HG03066 (cell line): ENCODE data around the gene KLK7.

Experiments
- ATAC-seq: cut with Tn5 transposase; IDR thresholded peaks from one replicate; pipeline ENCODE4 v1.9.1; 2021; ENCODE audit warnings: low read depth; ENCODE audit not compliant: unreplicated experiment

Gene KLK7

GRCh38 chr19:50983625-50984292, at the start of gene KLK7:
TSS of gene KLK7 (minus strand) at chr19:50983917. CDS start at chr19:50982399, 1,518 bp downstream.
- ATAC-seq: no peak

GRCh38 chr19:51031880-51032225, 48.1 kb upstream of the KLK7 start:
- ATAC-seq: no peak

- ATAC-seq: no peak
Measured at GRCh38 chr19:51031220-51031879, 47.6 kb upstream of the KLK7 start.

DNA sequence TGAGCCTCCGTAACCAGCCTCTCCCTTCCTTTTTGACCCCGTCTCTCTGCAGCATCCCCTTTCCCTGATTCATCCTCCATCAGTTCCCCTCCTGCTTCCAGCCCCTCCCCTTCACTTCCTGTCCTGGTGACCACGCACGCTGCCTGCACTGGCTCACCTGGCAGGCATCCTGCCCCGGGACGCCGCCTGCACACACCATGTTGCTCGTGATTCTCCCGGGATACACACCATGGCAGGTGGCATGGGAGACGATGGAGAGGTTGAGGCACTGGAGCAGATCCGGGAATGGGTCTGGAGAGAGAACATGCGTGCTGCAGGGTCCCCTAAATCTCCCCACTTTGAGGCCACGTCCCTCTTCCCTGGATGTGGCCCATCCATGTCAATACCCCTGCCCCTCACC, 46.9 kb upstream of the KLK7 start:
- ATAC-seq: no peak

GRCh38 chr19:51029718-51030117, 46.0 kb upstream of the KLK7 start:
- no peak for ATAC-seq

GRCh38 chr19:51027873-51028272, 44.2 kb upstream of the KLK7 start:
- ATAC-seq: no peak

GRCh38 chr19:51027126-51027806, 43.5 kb upstream of the KLK7 start:
- ATAC-seq: no peak

DNA sequence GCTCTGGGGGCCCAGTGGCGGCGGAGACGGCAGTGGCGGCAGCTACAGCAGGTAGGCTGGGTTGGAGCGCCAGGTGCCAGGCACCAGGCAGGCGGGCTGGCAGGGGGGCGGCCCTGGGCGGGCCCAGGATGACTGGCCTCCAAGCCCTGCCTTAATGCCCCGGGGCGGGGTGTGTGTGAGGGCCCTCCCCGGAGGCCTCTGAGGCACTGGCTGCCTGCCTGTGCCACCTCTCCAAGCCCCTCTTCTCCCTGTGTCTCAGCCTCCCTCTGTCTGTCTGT, 42.8 kb upstream of the KLK7 start, which contains the start of gene KLK11:
Gene KLK11 (minus strand): TSS at position 63 of the 278 bp plus-strand sequence. CDS start 985 bp downstream, outside the sequence.
- no peak for ATAC-seq

GRCh38 chr19:51025809-51026553, 42.3 kb upstream of the KLK7 start:
- no peak for ATAC-seq

DNA sequence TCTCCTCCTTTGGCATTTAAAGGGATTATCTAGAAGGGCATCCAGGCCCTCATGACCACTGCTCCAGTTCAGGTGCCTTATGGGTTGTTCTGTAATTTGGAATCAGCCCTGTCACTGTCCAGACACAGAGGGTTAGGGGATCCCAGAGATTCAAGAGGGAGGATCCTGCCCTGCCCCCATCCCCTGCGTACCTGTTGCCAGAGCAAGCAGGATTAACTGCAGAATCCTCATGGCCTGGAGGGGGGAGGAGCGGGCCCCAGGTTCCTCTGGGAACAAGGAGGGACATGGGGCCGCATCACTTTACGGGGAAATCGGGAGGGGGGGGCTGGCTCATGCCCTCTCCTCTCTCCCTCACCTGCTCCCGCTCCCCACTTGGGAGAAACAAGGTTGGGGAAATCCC, 41.7 kb upstream of the KLK7 start:
- no peak for ATAC-seq

- no peak for ATAC-seq
Measured at GRCh38 chr19:51024924-51025323, 41.2 kb upstream of the KLK7 start.

- no peak for ATAC-seq
Measured at GRCh38 chr19:51023946-51024345, 40.2 kb upstream of the KLK7 start.

DNA sequence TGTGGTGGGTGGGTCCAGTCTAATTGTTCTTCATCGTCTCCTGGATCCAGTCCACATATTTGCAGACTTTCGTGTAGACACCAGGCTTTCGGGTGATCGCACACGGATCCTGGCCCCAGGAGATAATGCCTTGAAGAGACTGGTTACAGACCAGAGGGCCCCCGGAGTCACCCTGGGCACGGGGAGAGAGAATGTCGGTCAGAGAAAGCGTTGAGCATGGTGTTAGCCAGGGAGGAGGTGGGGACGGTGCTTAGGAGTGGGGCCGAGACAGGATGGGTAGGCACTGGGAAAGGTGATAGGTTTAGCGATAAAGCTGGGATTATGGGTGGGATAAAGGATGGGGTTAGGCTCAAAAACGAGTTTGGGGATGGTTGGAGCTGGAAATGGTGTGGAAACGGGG, 38.8 kb upstream of the KLK7 start:
- ATAC-seq: no peak

DNA sequence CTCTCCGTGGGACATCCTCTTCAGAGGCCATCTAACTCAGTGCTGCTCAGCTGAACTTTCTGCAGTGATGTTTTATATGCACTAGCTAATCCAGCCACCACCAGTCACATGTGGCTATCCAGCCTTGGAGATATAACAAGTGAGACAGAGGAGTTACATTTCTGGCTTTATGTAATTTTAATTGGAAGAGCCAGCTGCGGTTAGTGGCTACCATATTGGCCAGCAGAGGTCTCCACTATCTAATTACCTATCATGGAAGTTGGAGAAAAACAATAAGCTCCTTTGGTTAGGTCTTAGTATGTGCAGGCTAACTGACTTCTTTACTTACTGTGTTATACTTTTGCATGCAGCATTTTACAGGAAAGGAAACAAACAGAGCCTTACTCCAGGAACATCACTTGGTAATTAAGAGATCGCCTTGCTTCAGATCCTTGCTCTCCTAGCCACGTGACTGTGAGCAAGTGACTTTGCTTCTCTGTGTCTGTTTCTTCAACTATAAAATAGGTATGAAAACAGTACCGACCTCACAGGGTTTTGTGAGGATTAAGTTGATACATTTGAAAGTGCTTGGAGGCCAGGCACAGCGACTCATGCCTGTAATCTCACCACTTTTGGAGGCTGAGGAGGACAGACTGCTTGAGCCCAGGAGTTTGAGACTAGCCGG, 37.4 kb upstream of the KLK7 start:
- no peak for ATAC-seq

GRCh38 chr19:51019544-51019925, 35.8 kb upstream of the KLK7 start, which contains the start of gene KLK10:
TSS of gene KLK10 (minus strand) at chr19:51019709. CDS start at chr19:51019130, 579 bp downstream.
- no peak for ATAC-seq

GRCh38 chr19:51018745-51019543, 35.2 kb upstream of the KLK7 start:
- no peak for ATAC-seq

DNA sequence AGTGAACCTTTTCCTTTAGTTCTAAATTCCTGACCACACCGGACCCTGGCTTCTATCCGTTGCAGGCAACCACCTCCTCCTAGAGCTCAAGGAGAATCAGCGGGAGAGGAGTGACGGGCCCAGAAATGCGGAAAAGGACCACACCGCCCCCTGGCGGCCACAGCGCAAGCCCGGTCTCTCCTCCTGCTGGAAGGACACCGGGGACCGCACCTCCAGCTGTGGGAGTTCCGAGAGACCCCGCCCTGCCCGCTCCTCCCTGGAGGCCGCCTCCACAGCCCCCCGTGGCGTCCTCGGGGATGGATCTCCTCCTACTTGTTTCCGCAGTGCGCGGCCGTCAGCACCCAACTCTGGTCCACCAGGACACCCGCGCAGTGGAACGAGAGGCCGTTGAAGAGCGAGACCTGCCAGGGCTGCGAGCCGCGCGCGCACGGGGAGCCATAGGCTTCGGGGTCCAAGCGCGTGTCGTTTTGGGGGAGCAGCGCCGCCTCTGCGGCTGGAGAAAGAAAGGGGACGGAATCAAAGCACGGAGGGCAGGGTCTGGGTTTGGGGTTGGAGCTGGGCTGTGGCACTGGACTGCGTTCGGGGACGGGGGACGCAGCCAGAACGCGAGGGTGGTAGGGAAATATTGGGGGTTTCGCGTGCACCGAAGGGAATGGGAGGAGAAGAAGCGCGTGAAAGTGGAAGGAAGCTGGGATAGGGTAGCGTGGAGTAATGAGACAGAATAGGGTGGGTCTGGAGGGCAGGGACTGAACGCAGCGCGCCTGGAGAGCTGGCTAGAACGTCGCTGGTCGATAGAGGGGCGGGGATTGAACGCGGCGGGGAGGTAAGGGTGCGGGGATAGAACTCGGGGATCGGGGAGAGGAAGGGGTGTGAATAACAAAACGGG, 33.3 kb upstream of the KLK7 start:
- no peak for ATAC-seq

DNA sequence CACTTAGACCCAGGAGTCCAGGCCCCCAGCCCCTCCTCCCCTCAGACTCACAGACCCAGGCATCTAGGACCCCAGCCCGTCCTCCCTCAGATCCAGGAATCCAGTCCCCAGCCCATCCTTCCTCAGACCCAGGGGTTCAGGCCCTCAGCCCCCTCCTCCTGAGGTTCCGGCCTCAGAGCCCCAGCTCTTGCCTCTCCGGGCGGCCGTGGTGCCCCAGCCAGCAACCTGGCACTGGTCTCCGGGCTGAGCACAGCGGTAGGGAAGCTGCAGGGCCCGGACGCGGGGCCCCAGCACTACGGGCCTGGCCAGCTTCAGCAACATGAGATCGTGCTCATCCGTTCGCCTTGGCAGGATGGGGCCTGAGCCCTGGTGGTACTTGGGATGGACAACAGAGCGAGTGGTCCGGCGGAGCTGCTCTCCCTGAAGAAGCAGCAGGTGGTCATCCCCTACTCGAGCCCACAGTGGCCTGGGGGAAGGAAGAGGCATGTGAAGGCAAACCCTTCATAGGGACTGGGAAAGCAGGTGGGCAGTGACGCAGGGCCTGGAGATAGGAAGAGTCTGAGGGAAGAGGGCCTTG, 32.1 kb upstream of the KLK7 start:
- ATAC-seq: no peak

DNA sequence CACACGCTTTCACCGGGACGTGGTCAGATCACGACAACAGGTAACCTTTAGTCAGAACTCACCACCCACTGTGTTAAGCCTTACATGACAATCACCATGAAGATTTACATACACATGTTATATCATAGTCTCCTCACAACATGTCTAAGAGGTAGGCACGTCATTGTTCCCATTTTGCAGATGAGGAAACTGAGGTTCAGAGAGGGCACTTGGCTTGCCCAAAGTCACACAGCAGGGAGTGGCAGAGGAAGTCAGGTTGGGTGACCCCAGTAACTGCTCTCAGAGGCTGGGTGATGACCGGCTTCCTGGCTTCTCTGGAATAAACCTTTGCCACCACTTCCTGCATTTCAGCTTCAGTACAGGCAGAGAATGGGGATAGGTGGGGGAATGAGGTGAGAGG, 30.5 kb upstream of the KLK7 start:
- no peak for ATAC-seq
